Right lobe of liver (tissue), 4 donors: ENCODE results near the gene TPD52L2.

ENCODE experiments used
- CTCF ChIP-seq, 4 donors: fragments of 200-600 bp in 3 of 4; fragments of 450-650 bp in 1 of 4; IDR thresholded peaks; one replicate each; pipeline versions ENCODE4 v1.5.1 to v1.8.0; 2016 to 2022; ENCODE audit warnings: antibody characterized with exemption in 4 of 4, mild to moderate bottlenecking in 2 of 4
- POLR2A ChIP-seq: fragments of 450-650 bp; IDR thresholded peaks from one replicate; pipeline ENCODE4 v1.6.1; 2017; ENCODE audit warnings: antibody characterized with exemption, mild to moderate bottlenecking
- donor health status: DM: no; HTN: no; CAD: no.
- donor health status: DM: no; HTN: no; CAD: no.
- donor health status: DM: no; HTN: yes; CAD: no.

- TF ChIP-seq CTCF (IDR thresholded peaks at IDR 0.05): no peak
- no peak for TF ChIP-seq POLR2A
Observed at GRCh38 chr20:63822276-63822696, 42.8 kb upstream of the TPD52L2 start.
